Body of pancreas (tissue), 4 donors: ENCODE measurements around the gene APBA2.

Experiments used
- POLR2A ChIP-seq, 3 donors: fragments of 450-650 bp; IDR thresholded peaks; one replicate each; pipeline ENCODE4 v1.6.1; 2016; ENCODE audit warnings: antibody characterized with exemption in 3 of 3, mild to moderate bottlenecking in 2 of 3
- TF ChIP-seq, protein P1 (sequence below), 7 experiments: fragments of 450-650 bp in 4 of 7; fragments of 200-600 bp in 3 of 7; sonication (generic) in 3 of 7; IDR thresholded peaks; one replicate each; pipeline ENCODE4 v1.5.1; 2016 to 2019; ENCODE audit warnings: antibody characterized with exemption in 7 of 7

DNA sequence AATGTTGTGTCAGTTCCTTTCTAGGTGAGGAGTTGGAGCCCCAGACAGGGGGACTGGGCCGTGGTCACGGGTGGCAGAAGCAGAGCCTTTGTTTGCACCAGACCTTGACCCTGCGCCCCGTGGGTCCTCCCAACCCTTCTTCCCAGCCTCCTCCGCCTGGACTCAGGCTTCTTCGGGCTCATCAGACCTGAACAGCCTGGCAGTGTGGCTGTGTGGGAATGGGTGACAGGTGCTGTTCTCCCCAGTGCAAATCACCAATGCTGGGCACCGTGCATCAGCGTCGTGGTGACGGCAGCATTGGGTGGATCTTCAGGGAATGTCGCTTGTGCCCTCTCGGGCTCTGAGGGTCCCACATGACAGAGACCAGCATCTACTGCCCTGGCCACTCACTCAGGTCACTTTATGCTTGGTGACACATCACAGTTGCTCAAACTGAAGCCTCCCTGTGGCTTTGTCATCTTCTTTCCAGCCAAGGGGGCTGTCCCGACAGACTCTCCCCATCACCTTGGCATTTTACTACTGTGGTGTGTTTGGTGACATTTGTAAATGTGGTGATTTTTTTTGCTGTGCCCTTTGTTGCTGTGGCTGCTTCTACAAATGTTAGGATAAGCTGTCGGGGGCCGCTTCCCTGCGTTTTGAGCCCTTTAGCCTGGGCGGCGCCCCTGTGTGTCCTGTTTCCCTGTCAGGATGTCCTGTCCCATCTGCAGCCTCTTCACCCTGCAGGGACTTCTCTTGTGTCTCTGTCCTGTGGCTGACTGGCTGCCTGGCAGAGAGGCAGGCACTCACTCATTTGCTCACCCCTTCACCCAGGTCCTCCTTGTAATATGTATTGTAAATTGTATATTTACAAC, 14.5 kb downstream of the APBA2 start:
- TF ChIP-seq, protein P1, sequence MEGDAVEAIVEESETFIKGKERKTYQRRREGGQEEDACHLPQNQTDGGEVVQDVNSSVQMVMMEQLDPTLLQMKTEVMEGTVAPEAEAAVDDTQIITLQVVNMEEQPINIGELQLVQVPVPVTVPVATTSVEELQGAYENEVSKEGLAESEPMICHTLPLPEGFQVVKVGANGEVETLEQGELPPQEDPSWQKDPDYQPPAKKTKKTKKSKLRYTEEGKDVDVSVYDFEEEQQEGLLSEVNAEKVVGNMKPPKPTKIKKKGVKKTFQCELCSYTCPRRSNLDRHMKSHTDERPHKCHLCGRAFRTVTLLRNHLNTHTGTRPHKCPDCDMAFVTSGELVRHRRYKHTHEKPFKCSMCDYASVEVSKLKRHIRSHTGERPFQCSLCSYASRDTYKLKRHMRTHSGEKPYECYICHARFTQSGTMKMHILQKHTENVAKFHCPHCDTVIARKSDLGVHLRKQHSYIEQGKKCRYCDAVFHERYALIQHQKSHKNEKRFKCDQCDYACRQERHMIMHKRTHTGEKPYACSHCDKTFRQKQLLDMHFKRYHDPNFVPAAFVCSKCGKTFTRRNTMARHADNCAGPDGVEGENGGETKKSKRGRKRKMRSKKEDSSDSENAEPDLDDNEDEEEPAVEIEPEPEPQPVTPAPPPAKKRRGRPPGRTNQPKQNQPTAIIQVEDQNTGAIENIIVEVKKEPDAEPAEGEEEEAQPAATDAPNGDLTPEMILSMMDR (IDR thresholded peaks at IDR 0.05), result no peak
- TF ChIP-seq POLR2A (IDR thresholded peaks at IDR 0.05), result no peak
